Fibroblast of lung (primary cell): ENCODE data around the gene KIAA1586. TPM values are rescaled to one million over a fixed set of nuclear protein-coding genes. Genes with fewer than 3 reads are reported as not detected.

Experiments
- DNase-seq, 2 donors: peaks; one replicate each; pipeline versions ENCODE4 v3.0.0 to v3.0.0-alpha.2; 2010; ENCODE audit warnings: low read depth in 2 of 2
- H2AFZ ChIP-seq: 2 replicates; pipeline ENCODE4 v1.5.1; 2012; ENCODE audit warnings: low read length, control low read depth, inconsistent platforms
- H3K27ac ChIP-seq: 2 replicates; pipeline ENCODE4 v1.5.1; 2011; ENCODE audit warnings: low read length, control low read depth; ENCODE audit not compliant: insufficient read depth
- H3K27me3 ChIP-seq: 2 replicates; pipeline ENCODE4 v1.5.1; 2011; ENCODE audit warnings: mild to moderate bottlenecking, low read length; ENCODE audit not compliant: control insufficient read depth, insufficient read depth
- H3K36me3 ChIP-seq: 2 replicates; pipeline ENCODE4 v1.5.1; 2011; ENCODE audit warnings: low read length; ENCODE audit not compliant: control insufficient read depth, insufficient read depth
- H3K4me1 ChIP-seq: 2 replicates; pipeline ENCODE4 v1.5.1; 2011; ENCODE audit warnings: low read length; ENCODE audit not compliant: control insufficient read depth, insufficient read depth; ENCODE audit errors: extremely low read depth
- H3K4me2 ChIP-seq: 2 replicates; pipeline ENCODE4 v1.5.1; 2011; ENCODE audit warnings: low read length, control low read depth; ENCODE audit not compliant: insufficient read depth; ENCODE audit errors: extremely low read depth
- H3K4me3 ChIP-seq, 4 experiments: fragments of 200-600 bp in 1 of 4; sonication (generic) in 1 of 4; replicated peaks in 1 of 4; 2 replicates each; pipeline ENCODE4 v1.5.1; 2011 to 2016; ENCODE audit warnings: low read length in 4 of 4, low read depth in 3 of 4, mild to moderate bottlenecking in 3 of 4, control low read depth in 2 of 4, inconsistent platforms in 1 of 4, mixed read lengths in 1 of 4; ENCODE audit not compliant: insufficient read depth in 1 of 4; ENCODE audit errors: control extremely low read depth in 1 of 4
- H3K79me2 ChIP-seq: 2 replicates; pipeline ENCODE4 v1.5.1; 2012; ENCODE audit warnings: mild to moderate bottlenecking, low read length, inconsistent platforms; ENCODE audit not compliant: control insufficient read depth, insufficient read depth
- H3K9ac ChIP-seq: 2 replicates; pipeline ENCODE4 v1.5.1; 2011; ENCODE audit warnings: mild to moderate bottlenecking, low read length, control low read depth; ENCODE audit not compliant: insufficient read depth
- H3K9me3 ChIP-seq: 2 replicates; pipeline ENCODE4 v1.5.1; 2012; ENCODE audit warnings: low read depth, low read length; ENCODE audit not compliant: control insufficient read depth, insufficient read depth
- H4K20me1 ChIP-seq: 2 replicates; pipeline ENCODE4 v1.5.1; 2011; ENCODE audit warnings: low read length; ENCODE audit not compliant: control insufficient read depth, insufficient read depth; ENCODE audit errors: extremely low read depth
- CTCF ChIP-seq, 2 donors: IDR thresholded peaks in 1 of 2; conservative IDR thresholded peaks in 1 of 2; 1 replicate in 1 of 2; 2 replicates in 1 of 2; pipeline ENCODE4 v1.5.1; 2011 to 2012; ENCODE audit warnings: low read length in 2 of 2, control low read depth in 1 of 2, inconsistent platforms in 1 of 2, low read depth in 1 of 2, mild to moderate bottlenecking in 1 of 2
- EZH2 ChIP-seq: IDR thresholded peaks from 2 replicates; pipeline ENCODE4 v1.5.1; 2012; ENCODE audit warnings: low read length, control low read depth, mild to moderate bottlenecking; ENCODE audit errors: missing control alignments
- polyA plus RNA-seq, 2 donors: library from polyadenylated mRNA; depleted of rRNA in 1 of 2; stranded (reverse) in 1 of 2; unstranded in 1 of 2; fragments of >200 nt; gene quantifications; 2 replicates each; pipeline ENCODE4 v1.2.1, GENCODE V29; 2011 to 2012; ENCODE audit warnings: missing spikeins in 1 of 2
- total RNA-seq: library from RNA; depleted of rRNA; stranded (reverse); fragments of >200 nt; gene quantifications from 2 replicates; pipeline ENCODE4 v1.2.1, GENCODE V29; 2014

The KIAA1586 gene
- total and polyA plus RNA-seq, 2 donors (not counting 1 experiment from before 2014, with no cell fraction given), result 7.8 to 17.3 TPM

DNA sequence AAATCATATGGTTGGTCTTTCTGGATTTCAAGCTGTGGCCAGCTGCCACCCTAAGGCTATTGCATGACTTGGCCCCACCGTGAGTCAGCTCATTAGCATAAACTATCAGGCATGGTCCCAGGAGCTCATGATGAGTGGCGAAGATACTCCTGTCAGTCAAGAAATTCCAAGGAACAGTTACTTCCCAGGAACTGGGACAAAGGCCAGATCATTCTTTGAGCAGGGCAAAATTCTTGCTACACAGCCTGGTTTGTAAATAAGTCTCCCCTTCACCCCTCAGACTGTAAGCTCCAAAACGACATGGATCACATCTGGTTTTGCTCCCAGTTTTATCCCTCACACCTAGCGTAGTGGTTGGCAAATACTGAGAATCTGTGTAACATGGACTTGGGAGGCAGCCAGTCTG lies 33.0 kb upstream of the KIAA1586 start:
- Histone ChIP-seq H3K4me1 (peaks cover 10% of the 10 kb centered on the region), H3K27ac (no peak overlapping the region), H3K27me3 (no peaks in the 10 kb centered on the region), H3K4me3 (no peak overlapping the region), H3K36me3 (no peaks in the 10 kb centered on the region), H3K4me2 (peak overlapping the region; percentile 67), H3K9ac (no peak overlapping the region), H3K79me2 (no peaks in the 10 kb centered on the region), H3K9me3 (no peaks in the 10 kb centered on the region), H4K20me1 (no peaks in the 10 kb centered on the region), H2AFZ (no peak overlapping the region)
- DNase-seq, result peak; percentile 85 to 89
- TF ChIP-seq EZH2 (no peak), CTCF (conservative IDR thresholded peaks at IDR 0.05 in 1 of 2, IDR thresholded peaks at IDR 0.05 in 1 of 2; ENCODE audit: low read depth in 1 of 2, low read length in 2 of 2) (no peak)

DNA sequence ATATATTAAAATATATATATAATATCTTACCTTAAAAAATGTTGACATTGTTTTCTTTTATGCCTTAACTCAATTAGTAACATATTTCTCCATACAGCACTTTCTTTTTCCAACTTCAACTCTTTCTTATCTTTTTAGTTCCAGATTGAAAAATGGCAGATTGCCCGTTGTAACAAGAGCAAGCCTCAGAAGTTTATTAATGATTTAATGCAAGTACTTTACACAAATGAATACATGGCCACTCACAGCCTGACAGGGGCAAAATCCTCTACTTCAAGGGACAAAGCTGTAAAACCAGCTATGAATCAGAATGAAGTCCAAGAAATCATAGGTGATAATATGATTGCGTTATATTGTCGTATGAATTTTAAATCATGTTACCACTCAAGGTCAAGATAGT lies 29.4 kb upstream of the KIAA1586 start:
- H4K20me1 ChIP-seq, result no peaks in the 10 kb centered on the region
- no peak overlapping the region for H3K9ac ChIP-seq
- no peak overlapping the region for H3K27ac ChIP-seq
- H3K27me3 ChIP-seq, result no peaks in the 10 kb centered on the region
- no peaks in the 10 kb centered on the region for H3K9me3 ChIP-seq
- H3K4me1 ChIP-seq, result peaks cover 10% of the 10 kb centered on the region
- H3K4me2 ChIP-seq, result no peak overlapping the region
- no peak overlapping the region for H3K4me3 ChIP-seq
- no peak overlapping the region for H2AFZ ChIP-seq
- TF ChIP-seq CTCF (conservative IDR thresholded peaks at IDR 0.05 in 1 of 2, IDR thresholded peaks at IDR 0.05 in 1 of 2; ENCODE audit: low read depth in 1 of 2, low read length in 2 of 2), result no peak
- TF ChIP-seq EZH2, result no peak
- H3K36me3 ChIP-seq, result no peaks in the 10 kb centered on the region
- DNase-seq, result peak; percentile 21 to 31
- no peaks in the 10 kb centered on the region for H3K79me2 ChIP-seq

DNA sequence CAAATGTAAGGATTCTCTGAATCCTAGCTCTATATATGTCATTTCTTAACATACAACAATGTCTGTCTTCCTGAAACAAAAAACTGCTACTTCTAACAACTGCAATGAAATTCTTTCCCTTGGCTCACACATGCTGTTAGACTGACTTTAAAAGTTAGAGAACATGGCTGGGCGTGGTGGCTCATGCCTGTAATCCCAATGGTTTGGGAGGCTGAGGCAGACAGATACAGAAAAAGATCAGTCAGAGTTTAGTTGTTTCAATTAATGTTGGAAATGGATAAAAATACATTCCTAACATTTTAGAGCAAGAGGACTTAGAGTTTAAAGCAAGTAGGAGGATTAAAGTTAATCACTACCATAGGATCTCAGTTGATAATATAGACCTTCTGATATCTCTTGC lies 28.7 kb upstream of the KIAA1586 start:
- H3K4me3 ChIP-seq, result no peak overlapping the region
- no peaks in the 10 kb centered on the region for H3K27me3 ChIP-seq
- no peak overlapping the region for H3K9ac ChIP-seq
- DNase-seq, result no peak
- peaks cover 10% of the 10 kb centered on the region for H3K4me1 ChIP-seq
- no peaks in the 10 kb centered on the region for H3K36me3 ChIP-seq
- H3K4me2 ChIP-seq, result no peak overlapping the region
- no peak overlapping the region for H2AFZ ChIP-seq
- H4K20me1 ChIP-seq, result no peaks in the 10 kb centered on the region
- H3K27ac ChIP-seq, result no peak overlapping the region
- TF ChIP-seq EZH2, result no peak
- TF ChIP-seq CTCF (conservative IDR thresholded peaks at IDR 0.05 in 1 of 2, IDR thresholded peaks at IDR 0.05 in 1 of 2; ENCODE audit: low read depth in 1 of 2, low read length in 2 of 2), result no peak
- H3K9me3 ChIP-seq, result no peaks in the 10 kb centered on the region
- no peaks in the 10 kb centered on the region for H3K79me2 ChIP-seq
